ENCODE data around the gene NTM. TPM values are rescaled to one million over a fixed set of nuclear protein-coding genes. Genes with fewer than 3 reads are reported as not detected.

Gene NTM
- total and polyA plus RNA-seq, 2 donors (not counting 3 experiments of a cell fraction or from before 2014, with no cell fraction given), result 1.00 to 1.1 TPM

DNA sequence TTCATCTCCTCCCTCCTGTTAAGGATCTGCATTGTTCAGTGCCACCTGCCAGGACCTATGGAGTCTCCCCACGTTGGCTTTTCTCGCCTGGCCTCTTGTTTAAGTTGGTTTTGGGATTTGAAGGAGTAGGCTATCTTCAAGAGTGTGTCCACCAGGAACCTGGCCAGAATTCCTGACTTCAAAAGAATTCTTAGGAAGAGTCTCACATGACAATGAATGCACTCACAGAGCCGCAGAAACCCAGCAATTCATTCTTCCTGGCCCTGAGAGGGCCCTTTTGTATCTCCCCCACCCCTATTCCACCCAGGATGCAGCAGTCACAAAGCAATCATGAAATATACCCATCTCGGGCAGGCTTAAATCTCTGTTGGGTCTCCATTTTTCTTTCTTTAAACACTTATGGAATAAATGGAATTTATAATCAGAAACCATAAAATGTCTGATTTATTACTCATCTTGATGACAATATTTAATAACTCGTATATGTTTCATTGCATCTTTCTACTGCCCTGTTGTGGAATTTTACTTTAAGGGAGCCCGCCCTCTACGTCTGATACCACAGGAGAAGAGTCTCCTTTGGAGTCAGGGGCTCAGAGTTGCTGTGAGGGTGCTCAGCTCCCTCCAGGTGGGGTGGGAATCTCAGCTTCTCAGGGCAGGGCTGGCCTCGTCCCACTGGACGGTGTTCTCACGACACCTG, 507.0 kb downstream of the NTM start:
- Histone ChIP-seq H3K9me3 (replicated peaks; ENCODE audit: control insufficient read depth, insufficient read depth, low read length) (no peaks in the 10 kb centered on the region), H3K9ac (replicated peaks; ENCODE audit: extremely low read depth, insufficient read depth, low read length) (no peak overlapping the region), H2AFZ (ENCODE audit: low read depth, low read length) (no peak overlapping the region), H4K20me1 (replicated peaks; ENCODE audit: control insufficient read depth, extremely low read depth, insufficient read depth, low read length) (no peaks in the 10 kb centered on the region), H3K4me1 (ENCODE audit: control insufficient read depth, extremely low read depth, insufficient read depth, low read length) (peaks cover 4% of the 10 kb centered on the region), H3K79me2 (ENCODE audit: control insufficient read depth, insufficient read depth, low read length) (no peaks in the 10 kb centered on the region), H3K27ac (ENCODE audit: insufficient read depth, low read depth, low read length) (no peak overlapping the region), H3K4me3 (replicated peaks in 1 of 3; ENCODE audit: insufficient read depth in 1 of 3, low read depth in 1 of 3, low read length in 3 of 3) (no peak overlapping the region), H3K27me3 (ENCODE audit: control insufficient read depth in 2 of 2, insufficient read depth in 2 of 2, low read length in 2 of 2) (peaks cover 0 to 4% of the 10 kb centered on the region in 2 experiments), H3K9me1 (replicated peaks; ENCODE audit: control insufficient read depth, extremely low read depth, insufficient read depth, low read length) (no peaks in the 10 kb centered on the region), H3K4me2 (ENCODE audit: insufficient read depth, low read length) (no peak overlapping the region), H3K36me3 (ENCODE audit: control insufficient read depth in 2 of 2, extremely low read depth in 1 of 2, insufficient read depth in 2 of 2, low read length in 2 of 2) (no peaks in the 10 kb centered on the region)
- no peak for DNase-seq (ENCODE audit: low read depth, low spot score)
- no peak for FAIRE-seq
- CTCF ChIA-PET, result interaction anchor here (1.3 to 2.4 kb wide), 4 partner anchors 9 to 249 kb away, joined by 3 to 17 read pairs (median 7); no protein-coding TSS in a partner anchor
- intact Hi-C loops (cut with micrococcal nuclease), result no loop called here
- TF ChIP-seq, protein P1, sequence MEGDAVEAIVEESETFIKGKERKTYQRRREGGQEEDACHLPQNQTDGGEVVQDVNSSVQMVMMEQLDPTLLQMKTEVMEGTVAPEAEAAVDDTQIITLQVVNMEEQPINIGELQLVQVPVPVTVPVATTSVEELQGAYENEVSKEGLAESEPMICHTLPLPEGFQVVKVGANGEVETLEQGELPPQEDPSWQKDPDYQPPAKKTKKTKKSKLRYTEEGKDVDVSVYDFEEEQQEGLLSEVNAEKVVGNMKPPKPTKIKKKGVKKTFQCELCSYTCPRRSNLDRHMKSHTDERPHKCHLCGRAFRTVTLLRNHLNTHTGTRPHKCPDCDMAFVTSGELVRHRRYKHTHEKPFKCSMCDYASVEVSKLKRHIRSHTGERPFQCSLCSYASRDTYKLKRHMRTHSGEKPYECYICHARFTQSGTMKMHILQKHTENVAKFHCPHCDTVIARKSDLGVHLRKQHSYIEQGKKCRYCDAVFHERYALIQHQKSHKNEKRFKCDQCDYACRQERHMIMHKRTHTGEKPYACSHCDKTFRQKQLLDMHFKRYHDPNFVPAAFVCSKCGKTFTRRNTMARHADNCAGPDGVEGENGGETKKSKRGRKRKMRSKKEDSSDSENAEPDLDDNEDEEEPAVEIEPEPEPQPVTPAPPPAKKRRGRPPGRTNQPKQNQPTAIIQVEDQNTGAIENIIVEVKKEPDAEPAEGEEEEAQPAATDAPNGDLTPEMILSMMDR (IDR thresholded peaks at IDR 0.05; ENCODE audit: extremely low read depth in 1 of 2, insufficient read depth in 1 of 2, low read depth in 1 of 2, low read length in 2 of 2), result no peak
- no peak for TF ChIP-seq GATA2 (IDR thresholded peaks at IDR 0.05; ENCODE audit: insufficient read depth, insufficient read length, low read depth, low read length)
- BruUV-seq (replicated peaks), result no TSS peak
- dilution Hi-C loops (cut with MboI; ENCODE audit: extremely low pct_ligation_motif_present, low sequenced_read_pairs), result no loop called here
- POLR2A ChIA-PET, result no interaction called here

DNA sequence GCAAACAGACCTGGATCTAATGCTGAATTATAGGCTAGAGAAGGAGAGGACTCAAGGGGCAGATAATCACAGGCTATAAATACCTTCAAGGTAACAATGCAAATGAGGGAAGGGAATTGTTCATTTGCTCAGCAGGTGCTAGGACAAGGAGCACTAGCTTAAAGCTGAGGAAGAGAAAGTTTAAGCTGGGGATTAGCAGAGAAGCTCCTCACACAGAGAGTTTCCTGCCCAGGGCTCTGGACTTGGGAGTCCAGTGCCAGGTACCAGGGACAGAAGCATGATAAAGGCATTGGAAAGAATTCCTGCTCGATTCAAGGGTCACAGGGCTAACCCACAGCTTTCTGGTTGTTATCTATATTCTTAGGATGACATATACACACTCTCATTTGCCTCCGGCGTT, 509.9 kb downstream of the NTM start:
- no TSS peak for BruUV-seq (replicated peaks)
- CTCF ChIA-PET, result interaction anchor here (0.8 to 1.7 kb wide), 3 partner anchors 11 to 133 kb away, joined by 3 to 6 read pairs (median 4); no protein-coding TSS in a partner anchor

More for the DNA sequence above, 509.9 kb downstream of the NTM start:
- no peak for DNase-seq (ENCODE audit: low read depth, low spot score)
- Histone ChIP-seq H3K4me1 (ENCODE audit: control insufficient read depth, extremely low read depth, insufficient read depth, low read length) (peaks cover 4% of the 10 kb centered on the region), H3K9me3 (replicated peaks; ENCODE audit: control insufficient read depth, insufficient read depth, low read length) (no peaks in the 10 kb centered on the region), H3K27ac (ENCODE audit: insufficient read depth, low read depth, low read length) (no peak overlapping the region), H3K79me2 (ENCODE audit: control insufficient read depth, insufficient read depth, low read length) (no peaks in the 10 kb centered on the region), H3K9me1 (replicated peaks; ENCODE audit: control insufficient read depth, extremely low read depth, insufficient read depth, low read length) (no peaks in the 10 kb centered on the region), H2AFZ (ENCODE audit: low read depth, low read length) (no peak overlapping the region), H3K4me2 (ENCODE audit: insufficient read depth, low read length) (no peak overlapping the region), H3K36me3 (ENCODE audit: control insufficient read depth in 2 of 2, extremely low read depth in 1 of 2, insufficient read depth in 2 of 2, low read length in 2 of 2) (no peaks in the 10 kb centered on the region), H3K9ac (replicated peaks; ENCODE audit: extremely low read depth, insufficient read depth, low read length) (no peak overlapping the region), H4K20me1 (replicated peaks; ENCODE audit: control insufficient read depth, extremely low read depth, insufficient read depth, low read length) (no peaks in the 10 kb centered on the region), H3K4me3 (replicated peaks in 1 of 3; ENCODE audit: insufficient read depth in 1 of 3, low read depth in 1 of 3, low read length in 3 of 3) (no peak overlapping the region), H3K27me3 (ENCODE audit: control insufficient read depth in 2 of 2, insufficient read depth in 2 of 2, low read length in 2 of 2) (peaks cover 0 to 9% of the 10 kb centered on the region in 2 experiments)
- POLR2A ChIA-PET, result no interaction called here
- no peak for FAIRE-seq
- TF ChIP-seq POLR2A (IDR thresholded peaks at IDR 0.05; ENCODE audit: low read depth, low read length) (no peak), FOS (IDR thresholded peaks at IDR 0.05; ENCODE audit: borderline replicate concordance, insufficient read depth, low read length) (no peak), GATA2 (IDR thresholded peaks at IDR 0.05; ENCODE audit: insufficient read depth, insufficient read length, low read depth, low read length) (no peak), EZH2 (IDR thresholded peaks at IDR 0.05; ENCODE audit: borderline replicate concordance, low read depth, low read length, severe bottlenecking) (no peak)
- TF ChIP-seq, protein P1 (IDR thresholded peaks at IDR 0.05; ENCODE audit: extremely low read depth in 1 of 2, insufficient read depth in 1 of 2, low read depth in 1 of 2, low read length in 2 of 2), result no peak
- dilution Hi-C loops (cut with MboI; ENCODE audit: extremely low pct_ligation_motif_present, low sequenced_read_pairs), result no loop called here
- intact Hi-C loops (cut with micrococcal nuclease), result no loop called here

Measured in endothelial cell of umbilical vein (primary cell).